KMS-11 (cell line): ENCODE measurements around the gene GDF2.

Experiments
- H2AFZ ChIP-seq: fragments of 200-600 bp; sonication (generic); 2 replicates; pipeline ENCODE4 v1.6.1; 2016; ENCODE audit warnings: antibody characterized with exemption, mixed run types, low read depth
- H3K27ac ChIP-seq: fragments of 200-600 bp; sonication (generic); 2 replicates; pipeline ENCODE4 v1.6.1; 2016; ENCODE audit warnings: mild to moderate bottlenecking, mixed run types
- H3K27me3 ChIP-seq: fragments of 200-600 bp; sonication (generic); 2 replicates; pipeline ENCODE4 v1.6.1; 2017; ENCODE audit warnings: mild to moderate bottlenecking, low read depth, mixed run types, moderate library complexity; ENCODE audit not compliant: insufficient read depth
- H3K36me3 ChIP-seq: fragments of 200-600 bp; sonication (generic); 2 replicates; pipeline ENCODE4 v1.6.1; 2017; ENCODE audit warnings: mild to moderate bottlenecking, mixed run types; ENCODE audit not compliant: insufficient read depth
- H3K4me1 ChIP-seq: fragments of 200-600 bp; sonication (generic); 2 replicates; pipeline ENCODE4 v1.6.1; 2016; ENCODE audit warnings: mild to moderate bottlenecking, low read depth, mixed run types; ENCODE audit not compliant: poor library complexity, severe bottlenecking
- H3K4me2 ChIP-seq: fragments of 200-600 bp; sonication (generic); 2 replicates; pipeline ENCODE4 v1.7.0; 2016; ENCODE audit warnings: mild to moderate bottlenecking, mixed run types
- H3K4me3 ChIP-seq: fragments of 200-600 bp; sonication (generic); IDR thresholded peaks from 2 replicates; pipeline ENCODE4 v1.6.1; 2017; ENCODE audit warnings: low read depth, low read length, mixed read lengths; ENCODE audit not compliant: insufficient read depth
- H3K79me2 ChIP-seq: fragments of 200-600 bp; sonication (generic); 2 replicates; pipeline ENCODE4 v1.6.1; 2016; ENCODE audit warnings: low read depth, mixed run types; ENCODE audit not compliant: insufficient read depth
- H3K9ac ChIP-seq: fragments of 200-600 bp; sonication (generic); 2 replicates; pipeline ENCODE4 v1.6.1; 2016; ENCODE audit warnings: mild to moderate bottlenecking, mixed run types
- H4K20me1 ChIP-seq: fragments of 200-600 bp; sonication (generic); 2 replicates; pipeline ENCODE4 v1.6.1; 2016; ENCODE audit warnings: mild to moderate bottlenecking, mixed run types; ENCODE audit not compliant: insufficient read depth
- CTCF ChIP-seq: fragments of 200-600 bp; sonication (generic); conservative IDR thresholded peaks from 2 replicates; pipeline ENCODE4 v1.6.1; 2017; ENCODE audit warnings: low read depth, mild to moderate bottlenecking, antibody characterized with exemption, low read length, moderate library complexity, mixed read lengths

GDF2 gene

DNA sequence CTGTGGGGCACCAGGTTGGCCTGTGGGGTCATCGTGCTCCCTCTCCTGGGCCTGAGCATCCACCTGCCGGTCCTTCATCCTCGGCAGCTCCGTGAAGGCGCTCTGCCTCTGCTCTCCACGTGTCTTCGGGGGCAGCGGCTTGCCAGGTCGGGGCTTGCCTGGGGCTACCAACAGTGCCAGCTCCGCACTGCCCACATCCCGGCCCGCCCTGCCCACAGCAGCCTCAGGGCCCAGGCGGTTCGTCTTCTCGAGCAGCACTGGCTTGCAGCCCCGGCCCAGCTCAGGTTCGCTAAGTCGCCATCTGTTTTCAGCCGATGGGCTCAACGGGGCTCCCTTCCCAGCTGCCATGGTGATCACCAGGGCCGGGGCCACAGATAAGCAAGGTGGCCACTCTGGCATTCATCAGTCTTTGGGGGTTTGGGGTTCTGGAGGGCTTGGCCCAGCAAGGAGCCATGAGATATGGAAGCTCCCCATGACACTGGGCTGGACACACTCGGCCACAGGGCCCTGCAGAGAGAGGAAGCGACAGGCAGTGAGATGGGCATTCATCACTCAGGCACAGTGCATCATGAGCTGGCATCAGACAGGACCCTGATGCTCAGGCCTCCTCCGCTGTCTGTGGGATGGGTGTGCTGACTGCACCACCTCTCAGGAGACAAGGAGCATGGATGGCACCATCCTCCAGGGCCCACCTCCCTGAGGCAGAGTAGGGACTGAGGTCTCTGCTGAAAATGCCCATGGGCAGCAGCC is 46.4 kb downstream of the GDF2 start:
- no peaks in the 10 kb centered on the region for H3K79me2 ChIP-seq
- H3K27me3 ChIP-seq = no peaks in the 10 kb centered on the region
- H3K4me1 ChIP-seq = no peaks in the 10 kb centered on the region
- H3K4me3 ChIP-seq = no peak overlapping the region
- H2AFZ ChIP-seq = no peak overlapping the region
- H3K4me2 ChIP-seq = no peak overlapping the region
- H3K27ac ChIP-seq = no peak overlapping the region
- H3K9ac ChIP-seq = no peak overlapping the region
- TF ChIP-seq CTCF = no peak
- no peaks in the 10 kb centered on the region for H3K36me3 ChIP-seq
- no peaks in the 10 kb centered on the region for H4K20me1 ChIP-seq

- no peak overlapping the region for H3K4me3 ChIP-seq
These were observed 47.1 kb downstream of the GDF2 start for GRCh38 chr10:47369251-47369894.

GRCh38 chr10:47370015-47370767 is 47.9 kb downstream of the GDF2 start:
- H2AFZ ChIP-seq = no peak overlapping the region
- H3K9ac ChIP-seq = no peak overlapping the region
- TF ChIP-seq CTCF = no peak
- no peaks in the 10 kb centered on the region for H3K4me1 ChIP-seq
- H3K27me3 ChIP-seq = no peaks in the 10 kb centered on the region
- H3K79me2 ChIP-seq = no peaks in the 10 kb centered on the region
- H3K4me3 ChIP-seq = no peak overlapping the region
- no peaks in the 10 kb centered on the region for H4K20me1 ChIP-seq
- H3K36me3 ChIP-seq = no peaks in the 10 kb centered on the region
- H3K27ac ChIP-seq = no peak overlapping the region
- H3K4me2 ChIP-seq = no peak overlapping the region

More at GRCh38 chr10:47369251-47369894, 47.1 kb downstream of the GDF2 start:
- Histone ChIP-seq H3K27me3 (no peaks in the 10 kb centered on the region), H3K4me2 (no peak overlapping the region), H3K79me2 (no peaks in the 10 kb centered on the region), H3K4me1 (no peaks in the 10 kb centered on the region), H2AFZ (no peak overlapping the region), H3K27ac (no peak overlapping the region), H4K20me1 (no peaks in the 10 kb centered on the region), H3K36me3 (no peaks in the 10 kb centered on the region), H3K9ac (no peak overlapping the region)
- no peak for TF ChIP-seq CTCF

- Histone ChIP-seq H4K20me1 (no peaks in the 10 kb centered on the region), H3K27me3 (no peaks in the 10 kb centered on the region), H3K4me3 (no peak overlapping the region), H2AFZ (no peak overlapping the region), H3K4me2 (no peak overlapping the region), H3K79me2 (no peaks in the 10 kb centered on the region), H3K27ac (no peak overlapping the region), H3K9ac (no peak overlapping the region), H3K4me1 (no peaks in the 10 kb centered on the region), H3K36me3 (no peaks in the 10 kb centered on the region)
- no peak for TF ChIP-seq CTCF
These were observed 48.6 kb downstream of the GDF2 start for GRCh38 chr10:47370878-47371277.
